ENCODE results near the gene NT5DC3.

- TF ChIP-seq, protein P1, sequence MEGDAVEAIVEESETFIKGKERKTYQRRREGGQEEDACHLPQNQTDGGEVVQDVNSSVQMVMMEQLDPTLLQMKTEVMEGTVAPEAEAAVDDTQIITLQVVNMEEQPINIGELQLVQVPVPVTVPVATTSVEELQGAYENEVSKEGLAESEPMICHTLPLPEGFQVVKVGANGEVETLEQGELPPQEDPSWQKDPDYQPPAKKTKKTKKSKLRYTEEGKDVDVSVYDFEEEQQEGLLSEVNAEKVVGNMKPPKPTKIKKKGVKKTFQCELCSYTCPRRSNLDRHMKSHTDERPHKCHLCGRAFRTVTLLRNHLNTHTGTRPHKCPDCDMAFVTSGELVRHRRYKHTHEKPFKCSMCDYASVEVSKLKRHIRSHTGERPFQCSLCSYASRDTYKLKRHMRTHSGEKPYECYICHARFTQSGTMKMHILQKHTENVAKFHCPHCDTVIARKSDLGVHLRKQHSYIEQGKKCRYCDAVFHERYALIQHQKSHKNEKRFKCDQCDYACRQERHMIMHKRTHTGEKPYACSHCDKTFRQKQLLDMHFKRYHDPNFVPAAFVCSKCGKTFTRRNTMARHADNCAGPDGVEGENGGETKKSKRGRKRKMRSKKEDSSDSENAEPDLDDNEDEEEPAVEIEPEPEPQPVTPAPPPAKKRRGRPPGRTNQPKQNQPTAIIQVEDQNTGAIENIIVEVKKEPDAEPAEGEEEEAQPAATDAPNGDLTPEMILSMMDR (IDR thresholded peaks at IDR 0.05) = no peak
- no peak for TF ChIP-seq POLR2A (IDR thresholded peaks at IDR 0.05)
Measured at GRCh38 chr12:103769240-103769945, 71.6 kb downstream of the NT5DC3 start.
